GM19372 (cell line): ENCODE results near the gene CUZD1.
A peak's percentile ranks its signal among the peaks of the same experiment; 100 is the strongest.
"Not testable (repeated sequence)": the region's sequence is repeated elsewhere in the genome, so short reads cannot be mapped to it uniquely, and the experiment has no call there.

Experiments used
- ATAC-seq: cut with Tn5 transposase; IDR thresholded peaks from one replicate; pipeline ENCODE4 v1.9.1; 2021; ENCODE audit warnings: mild to moderate bottlenecking, low read depth, moderate library complexity; ENCODE audit not compliant: unreplicated experiment

CUZD1 gene

GRCh38 chr10:122845783-122846332 is at the start of gene CUZD1:
Gene CUZD1, minus strand, starts transcription at chr10:122845857. Its CDS starts 14 bp downstream, at chr10:122845843.
- no peak for ATAC-seq

GRCh38 chr10:122894261-122894944 is 48.7 kb upstream of the CUZD1 start:
- ATAC-seq, result no peak

GRCh38 chr10:122884166-122884565 is 38.5 kb upstream of the CUZD1 start:
- ATAC-seq, result no peak

GRCh38 chr10:122882766-122883165 is 37.1 kb upstream of the CUZD1 start:
- no peak for ATAC-seq

- ATAC-seq, result peak; percentile 80
Observed at GRCh38 chr10:122879339-122880273, 33.9 kb upstream of the CUZD1 start, which contains the start of gene FAM24B. Gene FAM24B, minus strand, starts transcription at chr10:122879581. Its CDS starts 29,066 bp downstream, at chr10:122850515.

GRCh38 chr10:122878799-122879338 is 33.2 kb upstream of the CUZD1 start:
- peak; percentile 10 for ATAC-seq

- ATAC-seq, result no peak
Observed at GRCh38 chr10:122877264-122877663, 31.6 kb upstream of the CUZD1 start.

GRCh38 chr10:122876467-122876855 is 30.8 kb upstream of the CUZD1 start:
- ATAC-seq, result no peak

GRCh38 chr10:122875843-122876466 is 30.3 kb upstream of the CUZD1 start:
- ATAC-seq, result no peak

GRCh38 chr10:122871947-122872346 is 26.3 kb upstream of the CUZD1 start:
- not testable (repeated sequence) for ATAC-seq

- not testable (repeated sequence) for ATAC-seq
Observed at GRCh38 chr10:122868768-122869167, 23.1 kb upstream of the CUZD1 start.

GRCh38 chr10:122866757-122867482 is 21.3 kb upstream of the CUZD1 start:
- not testable (repeated sequence) for ATAC-seq

- ATAC-seq, result no peak
Observed at GRCh38 chr10:122864901-122865300, 19.2 kb upstream of the CUZD1 start.

GRCh38 chr10:122864194-122864592 is 18.5 kb upstream of the CUZD1 start:
- ATAC-seq, result no peak

- no peak for ATAC-seq
Observed at GRCh38 chr10:122863216-122864193, 17.8 kb upstream of the CUZD1 start.

- no peak for ATAC-seq
Observed at GRCh38 chr10:122861711-122862161, 16.1 kb upstream of the CUZD1 start.

- ATAC-seq, result no peak
Observed at GRCh38 chr10:122859527-122859926, 13.9 kb upstream of the CUZD1 start.

GRCh38 chr10:122858042-122858441 is 12.4 kb upstream of the CUZD1 start:
- not testable (repeated sequence) for ATAC-seq
